HG02885 (cell line): ENCODE measurements around the gene CCDC6.
"Not testable (repeated sequence)": the region's sequence is repeated elsewhere in the genome, so short reads cannot be mapped to it uniquely, and the experiment has no call there.

Experiments used
- ATAC-seq: cut with Tn5 transposase; IDR thresholded peaks from one replicate; pipeline ENCODE4 v1.9.1; 2021; ENCODE audit warnings: mild to moderate bottlenecking; ENCODE audit not compliant: unreplicated experiment, poor library complexity

Gene CCDC6

GRCh38 chr10:59819683-59820082 is 86.7 kb downstream of the CCDC6 start:
- no peak for ATAC-seq

GRCh38 chr10:59819265-59819664 is 87.1 kb downstream of the CCDC6 start:
- ATAC-seq, result no peak

GRCh38 chr10:59817773-59818172 is 88.6 kb downstream of the CCDC6 start:
- ATAC-seq, result no peak

DNA sequence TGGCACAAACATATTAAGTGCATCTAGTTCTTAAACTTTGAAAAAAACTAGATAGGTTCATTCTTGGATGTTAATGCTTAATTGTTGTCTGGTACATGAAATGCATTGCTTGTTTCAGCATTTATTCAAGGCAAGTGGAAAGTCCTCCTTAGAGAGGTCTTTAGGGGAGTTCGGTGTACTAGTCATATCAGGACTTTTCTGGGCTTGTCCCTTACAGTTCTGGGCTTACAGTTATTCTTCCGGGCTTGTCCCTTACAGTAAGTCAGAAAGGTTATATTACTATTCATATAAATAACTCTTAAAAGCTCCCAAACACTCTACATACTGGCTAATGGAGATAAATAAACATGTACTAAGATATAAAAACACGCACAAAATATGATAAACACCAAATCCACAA is 91.5 kb downstream of the CCDC6 start:
- peak; percentile 68 for ATAC-seq

DNA sequence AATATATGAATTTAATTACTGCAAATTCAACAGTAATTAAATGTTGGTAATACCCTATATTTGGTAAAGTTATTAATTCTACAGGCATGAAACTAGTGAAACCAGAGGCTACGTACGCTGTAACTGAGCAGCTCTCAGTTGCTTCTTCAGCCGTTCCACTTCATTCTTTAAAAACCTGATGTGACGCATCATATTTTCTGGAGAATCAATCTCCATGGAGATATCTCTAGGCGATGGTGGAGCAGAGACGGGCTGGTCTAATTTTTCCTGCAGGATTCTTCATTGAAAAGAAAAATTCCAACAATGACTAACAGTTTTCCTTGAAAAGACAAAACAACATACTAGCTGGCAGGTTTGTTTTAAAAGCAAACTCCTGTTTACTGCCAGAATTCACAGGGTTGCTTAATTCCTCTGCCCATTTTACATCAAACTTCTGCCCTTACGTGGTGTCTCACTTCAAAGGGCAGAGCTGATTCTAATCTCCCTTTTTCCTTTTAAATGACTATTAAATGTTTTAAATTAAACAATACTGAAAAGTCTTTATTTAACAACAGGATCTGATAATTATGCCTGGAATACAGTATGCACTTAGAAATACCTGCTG is 93.7 kb downstream of the CCDC6 start:
- ATAC-seq, result no peak

GRCh38 chr10:59809644-59809974 is 96.7 kb downstream of the CCDC6 start:
- ATAC-seq, result no peak

- ATAC-seq, result peak; percentile 98
Observed at GRCh38 chr10:59808896-59809643, 97.3 kb downstream of the CCDC6 start.

DNA sequence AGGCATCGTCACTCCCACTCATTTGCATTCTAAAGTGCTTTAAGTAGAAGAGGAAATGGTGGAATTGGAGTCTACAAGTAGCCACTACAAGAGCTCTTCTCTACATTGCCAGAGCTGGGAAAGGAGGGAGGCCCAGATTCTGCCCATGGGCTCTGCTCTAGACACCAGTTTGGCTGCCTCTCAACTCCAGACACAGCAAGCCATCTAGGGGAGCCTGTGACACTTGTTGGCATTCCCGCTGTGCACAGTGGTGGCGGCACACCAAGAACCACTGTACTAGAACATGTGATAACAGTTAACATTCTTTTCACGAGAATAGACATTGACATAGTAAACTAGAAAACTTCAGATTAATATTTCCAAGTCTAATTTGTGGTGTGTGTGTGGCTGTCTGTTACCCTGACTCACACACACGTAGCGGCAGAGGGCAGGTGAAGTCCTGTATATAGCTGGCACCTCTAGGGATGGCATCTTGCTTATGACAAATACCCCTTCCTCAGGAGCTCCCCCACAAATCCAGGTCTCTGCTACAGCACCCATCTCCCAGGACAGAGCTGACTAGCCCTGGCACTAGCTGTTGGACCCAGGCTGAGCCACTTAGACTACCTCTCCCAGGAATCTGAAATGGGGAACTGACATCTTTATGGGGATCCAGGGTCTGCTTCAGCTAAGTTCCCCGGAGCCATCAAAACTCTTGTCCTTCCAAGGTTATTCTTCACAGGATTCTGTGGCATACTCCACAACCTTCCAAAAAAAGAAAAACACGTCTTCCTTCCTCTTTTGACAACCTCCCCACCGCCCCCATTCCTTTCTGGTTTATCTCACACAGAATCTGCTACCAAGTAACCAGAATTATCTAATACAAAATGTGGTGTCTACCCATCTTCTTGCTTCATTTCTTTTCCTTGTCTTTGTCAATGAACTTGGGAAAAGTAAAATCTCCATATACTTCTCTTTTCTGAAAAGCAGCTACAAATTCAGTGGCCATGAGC is 98.4 kb downstream of the CCDC6 start:
- ATAC-seq, result no peak

DNA sequence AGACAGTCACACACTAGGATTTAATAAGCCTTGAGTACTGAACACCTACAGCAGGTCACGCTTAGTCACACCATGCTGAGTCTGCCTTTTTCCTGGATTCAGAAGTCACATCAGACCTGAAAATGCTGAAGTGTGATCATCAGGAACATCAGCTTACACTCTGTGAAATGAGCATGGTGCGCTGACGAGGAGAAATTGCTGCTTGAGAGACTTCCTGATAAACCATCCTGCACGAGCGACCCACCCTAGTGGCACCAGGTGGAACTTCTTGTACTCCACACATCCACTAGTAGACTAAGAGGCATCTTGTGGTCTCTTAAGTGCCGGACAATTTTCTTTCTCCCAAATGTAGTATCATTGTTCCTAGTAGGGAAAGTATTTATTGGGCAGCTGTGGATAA is 101.3 kb downstream of the CCDC6 start:
- ATAC-seq, result peak; percentile 57

- no peak for ATAC-seq
Observed at GRCh38 chr10:59804220-59804619, 102.1 kb downstream of the CCDC6 start.

DNA sequence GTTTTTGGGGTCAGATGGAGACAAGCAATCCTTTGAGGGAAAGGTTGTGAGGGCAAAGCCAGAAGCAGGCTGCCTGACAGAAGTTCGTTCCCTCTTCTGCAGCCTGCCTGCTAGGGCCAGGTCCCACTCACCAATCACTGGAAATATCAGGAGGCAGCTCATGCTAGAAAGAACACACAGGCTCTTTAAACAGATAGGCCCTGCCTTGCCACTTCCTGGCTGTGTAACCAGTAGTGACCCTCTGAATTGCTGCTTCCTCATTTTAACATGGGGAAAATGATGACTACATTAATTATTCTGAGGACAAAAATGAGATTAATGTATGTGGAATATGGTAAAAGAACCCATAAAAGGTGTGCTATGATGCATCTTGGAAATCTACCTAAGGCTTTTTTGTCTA is 102.6 kb downstream of the CCDC6 start:
- ATAC-seq, result no peak

DNA sequence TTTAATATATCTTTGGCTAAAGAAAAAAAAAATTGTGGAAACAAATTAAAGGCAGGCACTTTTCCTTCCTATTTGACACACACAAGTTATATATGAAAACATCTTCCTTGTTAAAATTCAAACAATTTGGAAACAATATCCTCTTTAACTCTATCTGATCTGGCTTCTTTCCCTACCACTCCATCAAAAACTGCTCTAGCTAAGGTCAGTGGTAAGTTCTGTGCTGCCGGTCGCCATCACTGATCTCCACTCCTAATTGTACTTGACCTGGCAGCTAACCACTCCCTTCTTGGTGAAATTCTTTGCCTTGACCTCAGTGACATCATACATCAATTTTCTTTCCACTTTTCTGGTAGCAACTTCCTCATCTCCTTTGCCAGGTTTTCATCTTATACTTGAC is 105.2 kb downstream of the CCDC6 start:
- ATAC-seq, result no peak

GRCh38 chr10:59799421-59799820 is 106.9 kb downstream of the CCDC6 start:
- ATAC-seq, result no peak

- ATAC-seq, result no peak
Observed at GRCh38 chr10:59793919-59794318, 112.4 kb downstream of the CCDC6 start.

GRCh38 chr10:59792812-59793211 is 113.5 kb downstream of the CCDC6 start:
- no peak for ATAC-seq

GRCh38 chr10:59791601-59792000 is 114.8 kb downstream of the CCDC6 start:
- ATAC-seq, result no peak

- not testable (repeated sequence) for ATAC-seq
Observed at GRCh38 chr10:59790080-59790479, 116.3 kb downstream of the CCDC6 start.

DNA sequence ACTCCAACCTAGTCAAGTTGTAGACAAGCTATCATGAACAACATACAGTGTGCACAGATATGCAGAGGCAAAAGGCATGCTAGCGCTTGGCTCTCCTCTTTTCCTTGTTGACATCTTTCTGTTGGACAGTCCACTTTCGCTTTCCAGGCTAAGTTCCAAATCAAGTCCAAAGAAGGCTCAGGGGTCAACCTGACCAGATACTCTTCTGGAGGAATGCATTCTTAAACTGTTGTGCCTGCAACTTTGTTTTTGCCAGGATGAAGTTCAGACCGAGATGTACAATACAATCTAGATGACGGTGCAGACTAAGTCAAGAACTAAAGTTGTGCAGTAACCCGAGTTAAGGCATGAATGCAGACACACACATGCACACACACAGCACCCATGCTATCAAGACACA is 117.4 kb downstream of the CCDC6 start:
- not testable (repeated sequence) for ATAC-seq

- not testable (repeated sequence) for ATAC-seq
Observed at GRCh38 chr10:59787032-59787431, 119.3 kb downstream of the CCDC6 start.

DNA sequence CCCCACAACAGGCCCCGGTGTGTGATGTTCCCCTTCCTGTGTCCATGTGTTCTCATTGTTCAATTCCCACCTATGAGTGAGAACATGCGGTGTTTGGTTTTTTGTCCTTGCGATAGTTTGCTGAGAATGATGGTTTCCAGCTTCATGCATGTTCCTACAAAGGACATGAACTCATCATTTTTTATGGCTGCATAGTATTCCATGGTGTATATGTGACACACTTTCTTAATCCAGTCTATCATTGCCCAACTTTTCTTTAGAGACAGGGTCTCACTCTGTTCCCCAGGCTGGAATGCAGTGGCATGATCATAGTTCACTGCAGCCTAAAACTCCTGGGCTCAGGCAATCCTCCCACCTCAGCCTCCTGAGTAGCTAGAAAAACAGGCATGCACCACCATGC is 120.9 kb downstream of the CCDC6 start:
- ATAC-seq, result not testable (repeated sequence)

GRCh38 chr10:59781511-59781910 is 124.8 kb downstream of the CCDC6 start:
- no peak for ATAC-seq
